Keratinocyte (primary cell): ENCODE data around the gene GKN1. TPM values are rescaled to one million over a fixed set of nuclear protein-coding genes. Genes with fewer than 3 reads are reported as not detected.

Experiments
- DNase-seq: peaks from one replicate; pipeline ENCODE4 v3.0.0-alpha.2; 2011; ENCODE audit warnings: low read depth, missing footprints, low spot score
- FAIRE-seq: peaks from 2 replicates; lab custom pipeline; 2011; peaks lifted over from hg19 to GRCh38; lab: Jason Lieb, UNC
- H2AFZ ChIP-seq: 2 replicates; pipeline ENCODE4 v1.6.0; 2012; ENCODE audit warnings: low read length, control low read depth, inconsistent platforms; ENCODE audit not compliant: control insufficient read depth
- H3K27ac ChIP-seq: 2 replicates; pipeline ENCODE4 v1.5.1; 2011; ENCODE audit warnings: low read length; ENCODE audit not compliant: control insufficient read depth, insufficient read depth
- H3K27me3 ChIP-seq: 3 replicates; pipeline ENCODE4 v1.6.0; 2011; ENCODE audit warnings: low read length; ENCODE audit not compliant: control insufficient read depth, insufficient read depth; ENCODE audit errors: extremely low read depth
- H3K36me3 ChIP-seq, 2 experiments: 2 replicates in 1 of 2; 3 replicates in 1 of 2; pipeline ENCODE4 v1.5.1; 2011; ENCODE audit warnings: low read length in 2 of 2, mild to moderate bottlenecking in 1 of 2; ENCODE audit not compliant: control insufficient read depth in 2 of 2, insufficient read depth in 2 of 2; ENCODE audit errors: extremely low read depth in 1 of 2
- H3K4me1 ChIP-seq: 3 replicates; pipeline ENCODE4 v1.5.1; 2011; ENCODE audit warnings: low read length; ENCODE audit not compliant: control insufficient read depth, insufficient read depth; ENCODE audit errors: extremely low read depth
- H3K4me2 ChIP-seq: 3 replicates; pipeline ENCODE4 v1.6.0; 2011; ENCODE audit warnings: low read depth, low read length; ENCODE audit not compliant: control insufficient read depth, insufficient read depth; ENCODE audit errors: extremely low read depth
- H3K4me3 ChIP-seq, 3 experiments: fragments of 200-600 bp in 1 of 3; sonication (generic) in 1 of 3; 2 replicates in 2 of 3; 3 replicates in 1 of 3; pipeline ENCODE4 v1.5.1; 2011 to 2016; ENCODE audit warnings: low read length in 3 of 3, mild to moderate bottlenecking in 3 of 3, control low read depth in 2 of 3, inconsistent platforms in 1 of 3, low read depth in 1 of 3, mixed read lengths in 1 of 3, mixed run types in 1 of 3, moderate library complexity in 1 of 3; ENCODE audit not compliant: control insufficient read depth in 2 of 3, insufficient read depth in 2 of 3; ENCODE audit errors: extremely low read depth in 1 of 3
- H3K79me2 ChIP-seq: 2 replicates; pipeline ENCODE4 v1.6.0; 2012; ENCODE audit warnings: low read length; ENCODE audit not compliant: control insufficient read depth, insufficient read depth
- H3K9ac ChIP-seq: 3 replicates; pipeline ENCODE4 v1.6.0; 2011; ENCODE audit warnings: low read length; ENCODE audit not compliant: control insufficient read depth, insufficient read depth; ENCODE audit errors: extremely low read depth
- H3K9me1 ChIP-seq: 3 replicates; pipeline ENCODE4 v1.6.0; 2011; ENCODE audit warnings: low read length; ENCODE audit not compliant: control insufficient read depth, insufficient read depth; ENCODE audit errors: extremely low read depth
- H3K9me3 ChIP-seq: 2 replicates; pipeline ENCODE4 v1.5.1; 2012; ENCODE audit warnings: low read depth, low read length; ENCODE audit not compliant: control insufficient read depth
- H4K20me1 ChIP-seq: 3 replicates; pipeline ENCODE4 v1.6.0; 2011; ENCODE audit warnings: low read length; ENCODE audit not compliant: control insufficient read depth, insufficient read depth; ENCODE audit errors: extremely low read depth
- EZH2 ChIP-seq: IDR thresholded peaks from one replicate; pipeline ENCODE4 v1.6.1; 2012; ENCODE audit warnings: inconsistent platforms, mild to moderate bottlenecking, low read length, moderate library complexity
- dilution Hi-C: fragments of 300-500 bp; cut with MboI; formaldehyde crosslinking; loops from one replicate; pipeline ENCODE4 v1.7.0; 2020; ENCODE audit warnings: low sequenced_read_pairs; ENCODE audit not compliant: extremely low pct_ligation_motif_present
- polyA plus RNA-seq, 5 experiments: library from polyadenylated mRNA; depleted of rRNA in 3 of 5; stranded (reverse) in 3 of 5; stranded (forward) in 1 of 5; unstranded in 1 of 5; fragments of >200 nt; gene quantifications; 1 replicate in 1 of 5; 2 replicates in 3 of 5; 3 replicates in 1 of 5; pipeline versions ENCODE4 v1.2.1 to v1.2.3, GENCODE V29; 2011 to 2012; ENCODE audit warnings: missing spikeins in 2 of 5, low read depth in 1 of 5, low replicate concordance in 1 of 5
- TF ChIP-seq, protein P1 (sequence below), 3 experiments: IDR thresholded peaks in 1 of 3; conservative IDR thresholded peaks in 1 of 3; optimal IDR thresholded peaks in 1 of 3; 2 replicates in 2 of 3; 3 replicates in 1 of 3; pipeline versions ENCODE3 to v1.5.1; 2011; ENCODE audit warnings: low read length in 3 of 3, mild to moderate bottlenecking in 3 of 3, moderate library complexity in 2 of 3, control low read depth in 1 of 3, inconsistent platforms in 1 of 3; ENCODE audit not compliant: insufficient read depth in 2 of 3; ENCODE audit errors: extremely low read depth in 1 of 3

The GKN1 gene
- polyA plus RNA-seq, 1 donor (not counting 4 experiments of a cell fraction or from before 2014, with no cell fraction given) = 0.49 TPM

DNA sequence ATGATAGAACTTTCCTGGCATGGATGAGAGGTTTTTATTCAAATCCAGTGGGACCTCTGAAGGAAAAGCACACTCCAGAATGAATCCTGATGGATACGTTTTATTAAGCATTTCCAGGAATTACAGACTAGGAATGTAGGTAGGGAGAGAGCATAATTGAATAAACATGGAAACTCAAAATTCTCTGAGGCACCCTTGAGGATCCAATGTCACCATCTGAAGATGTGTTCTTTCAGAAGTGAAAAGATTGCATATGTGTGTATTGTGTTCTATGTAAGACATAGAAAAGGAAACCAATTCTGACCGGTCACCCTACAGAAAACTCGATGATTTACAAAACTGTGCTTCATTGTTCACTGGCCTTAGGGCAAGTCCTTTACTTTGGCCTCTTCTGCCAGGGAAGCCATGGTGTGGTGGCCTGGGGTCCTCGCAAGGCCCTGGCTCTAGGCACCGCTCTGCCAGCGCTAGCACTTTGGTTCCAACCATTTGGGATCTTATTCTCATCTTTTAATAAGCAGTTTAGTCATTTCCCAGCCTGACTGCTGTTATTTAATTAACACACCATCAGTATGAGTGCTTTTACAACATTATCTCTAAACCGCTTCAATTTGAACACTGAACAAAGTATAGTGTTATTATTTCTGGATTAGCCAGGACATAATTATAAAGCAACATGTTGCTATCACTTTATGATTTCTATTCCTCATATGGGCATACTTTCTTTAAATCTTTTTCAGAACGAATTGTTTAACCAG is 4.5 kb upstream of the GKN1 start:
- no peaks in the 10 kb centered on the region for H3K27me3 ChIP-seq
- H3K9me3 ChIP-seq = no peaks in the 10 kb centered on the region
- no peaks in the 10 kb centered on the region for H4K20me1 ChIP-seq
- H3K9ac ChIP-seq = no peak overlapping the region
- FAIRE-seq (no peak), DNase-seq (no peak)
- no peak overlapping the region for H3K27ac ChIP-seq
- H3K4me1 ChIP-seq = peaks cover 24% of the 10 kb centered on the region
- no peak overlapping the region for H3K4me3 ChIP-seq
- H3K36me3 ChIP-seq = no peaks in the 10 kb centered on the region
- H2AFZ ChIP-seq = no peak overlapping the region
- no peak overlapping the region for H3K4me2 ChIP-seq
- no peaks in the 10 kb centered on the region for H3K9me1 ChIP-seq
- TF ChIP-seq, protein P1, sequence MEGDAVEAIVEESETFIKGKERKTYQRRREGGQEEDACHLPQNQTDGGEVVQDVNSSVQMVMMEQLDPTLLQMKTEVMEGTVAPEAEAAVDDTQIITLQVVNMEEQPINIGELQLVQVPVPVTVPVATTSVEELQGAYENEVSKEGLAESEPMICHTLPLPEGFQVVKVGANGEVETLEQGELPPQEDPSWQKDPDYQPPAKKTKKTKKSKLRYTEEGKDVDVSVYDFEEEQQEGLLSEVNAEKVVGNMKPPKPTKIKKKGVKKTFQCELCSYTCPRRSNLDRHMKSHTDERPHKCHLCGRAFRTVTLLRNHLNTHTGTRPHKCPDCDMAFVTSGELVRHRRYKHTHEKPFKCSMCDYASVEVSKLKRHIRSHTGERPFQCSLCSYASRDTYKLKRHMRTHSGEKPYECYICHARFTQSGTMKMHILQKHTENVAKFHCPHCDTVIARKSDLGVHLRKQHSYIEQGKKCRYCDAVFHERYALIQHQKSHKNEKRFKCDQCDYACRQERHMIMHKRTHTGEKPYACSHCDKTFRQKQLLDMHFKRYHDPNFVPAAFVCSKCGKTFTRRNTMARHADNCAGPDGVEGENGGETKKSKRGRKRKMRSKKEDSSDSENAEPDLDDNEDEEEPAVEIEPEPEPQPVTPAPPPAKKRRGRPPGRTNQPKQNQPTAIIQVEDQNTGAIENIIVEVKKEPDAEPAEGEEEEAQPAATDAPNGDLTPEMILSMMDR (optimal IDR thresholded peaks at IDR 0.05 in 1 of 3, IDR thresholded peaks at IDR 0.05 in 1 of 3, conservative IDR thresholded peaks at IDR 0.05 in 1 of 3; ENCODE audit: extremely low read depth in 1 of 3, insufficient read depth in 2 of 3, low read length in 3 of 3) = no peak
- TF ChIP-seq EZH2 = no peak
- dilution Hi-C loops = no loop called here
- no peaks in the 10 kb centered on the region for H3K79me2 ChIP-seq

- FAIRE-seq (no peak), DNase-seq (no peak)
- Histone ChIP-seq H3K9me3 (no peaks in the 10 kb centered on the region), H3K4me3 (no peak overlapping the region), H2AFZ (peak overlapping the region; percentile 39), H4K20me1 (no peaks in the 10 kb centered on the region), H3K27me3 (no peaks in the 10 kb centered on the region), H3K36me3 (no peaks in the 10 kb centered on the region), H3K9ac (peak overlapping the region; percentile 20), H3K79me2 (no peaks in the 10 kb centered on the region), H3K9me1 (no peaks in the 10 kb centered on the region), H3K4me2 (peak overlapping the region; percentile 41), H3K4me1 (peaks cover 24% of the 10 kb centered on the region), H3K27ac (peak overlapping the region; percentile 48)
- TF ChIP-seq EZH2 = no peak
- TF ChIP-seq, protein P1 (optimal IDR thresholded peaks at IDR 0.05 in 1 of 3, IDR thresholded peaks at IDR 0.05 in 1 of 3, conservative IDR thresholded peaks at IDR 0.05 in 1 of 3; ENCODE audit: extremely low read depth in 1 of 3, insufficient read depth in 2 of 3, low read length in 3 of 3) = no peak
- dilution Hi-C loops = no loop called here
Observed at GRCh38 chr2:68970566-68971265, 3.7 kb upstream of the GKN1 start.
